T-cell (primary cell): ENCODE results near the gene MAP2K6. TPM values are rescaled to one million over a fixed set of nuclear protein-coding genes. Genes with fewer than 3 reads are reported as not detected.
A peak's percentile ranks its signal among the peaks of the same experiment; 100 is the strongest.

Source experiments
- ATAC-seq, 4 experiments: fragments of 200-7000 bp in 3 of 4; fragments of 150-1000 bp in 1 of 4; cut with Tn5 transposase; replicated peaks in 1 of 4; 1 replicate in 3 of 4; 2 replicates in 1 of 4; pipeline ENCODE4 v1.10.0; 2021; ENCODE audit warnings: moderate library complexity in 3 of 4, mild to moderate bottlenecking in 2 of 4, moderate number of reproducible peaks in 1 of 4
- CTCF ChIA-PET, 2 donors: fragments of 300-600 bp; sonication (Branson Sonifier 250); formaldehyde crosslinking; loops; one replicate each; lab custom pipeline; 2022; ENCODE audit warnings: antibody characterized with exemption in 2 of 2; lab: Charles Lee
- POLR2A ChIA-PET, 2 donors: fragments of 300-600 bp; sonication (Branson Sonifier 250); formaldehyde crosslinking; loops; one replicate each; lab custom pipeline; 2022; ENCODE audit warnings: antibody characterized with exemption in 2 of 2; lab: Charles Lee
- DNase-seq, 35 experiments: peaks; one replicate each; pipeline versions ENCODE4 v3.0.0 to v3.0.0-alpha.2; 2013 to 2023
- H3K27ac ChIP-seq: one replicate; pipeline ENCODE4 v1.5.1; 2013; ENCODE audit warnings: low read length
- H3K27me3 ChIP-seq, 2 experiments: replicated peaks in 1 of 2; 1 replicate in 1 of 2; 2 replicates in 1 of 2; pipeline versions ENCODE4 v1.6.1 to v1.7.0; 2013; ENCODE audit warnings: low read length in 1 of 2, mixed read lengths in 1 of 2; ENCODE audit not compliant: control insufficient read depth in 2 of 2, insufficient read depth in 2 of 2; ENCODE audit errors: extremely low read depth in 1 of 2
- H3K36me3 ChIP-seq, 2 donors: 1 replicate in 1 of 2; 2 replicates in 1 of 2; pipeline versions ENCODE4 v1.6.1 to v1.7.0; 2013; ENCODE audit warnings: low read length in 1 of 2; ENCODE audit not compliant: control insufficient read depth in 2 of 2, insufficient read depth in 1 of 2; ENCODE audit errors: extremely low read depth in 1 of 2
- H3K4me1 ChIP-seq, 2 experiments: 1 replicate in 1 of 2; 2 replicates in 1 of 2; pipeline versions ENCODE4 v1.6.1 to v1.7.0; 2013; ENCODE audit warnings: low read length in 2 of 2, mixed read lengths in 1 of 2; ENCODE audit not compliant: insufficient read depth in 2 of 2, control insufficient read depth in 1 of 2; ENCODE audit errors: extremely low read depth in 1 of 2
- H3K4me3 ChIP-seq, 2 donors: 1 replicate in 1 of 2; 2 replicates in 1 of 2; pipeline versions ENCODE4 v1.5.1 to v1.7.0; 2013; ENCODE audit warnings: mild to moderate bottlenecking in 2 of 2, low read length in 1 of 2, moderate library complexity in 1 of 2; ENCODE audit not compliant: control insufficient read depth in 1 of 2; ENCODE audit errors: extremely low read depth in 1 of 2
- H3K9me3 ChIP-seq: 2 replicates; pipeline ENCODE4 v1.7.0; 2013
- H3K27ac Mint-ChIP-seq, 2 donors: one replicate each; pipeline ENCODE4 v1.8.0; 2020 to 2021; ENCODE audit warnings: mild to moderate bottlenecking in 2 of 2, mixed read lengths in 2 of 2
- H3K27me3 Mint-ChIP-seq, 2 donors: one replicate each; pipeline ENCODE4 v1.8.0; 2021 to 2022; ENCODE audit warnings: mixed read lengths in 2 of 2
- H3K36me3 Mint-ChIP-seq: one replicate; pipeline ENCODE4 v1.8.0; 2021; ENCODE audit warnings: mixed read lengths
- H3K4me1 Mint-ChIP-seq, 3 donors: one replicate each; pipeline ENCODE4 v1.8.0; 2020 to 2022; ENCODE audit warnings: mixed read lengths in 3 of 3, mild to moderate bottlenecking in 1 of 3
- H3K4me3 Mint-ChIP-seq, 3 donors: one replicate each; pipeline ENCODE4 v1.8.0; 2020 to 2022; ENCODE audit warnings: mild to moderate bottlenecking in 3 of 3, mixed read lengths in 3 of 3, moderate library complexity in 3 of 3
- H3K9me3 Mint-ChIP-seq, 3 donors: one replicate each; pipeline ENCODE4 v1.8.0; 2020 to 2022; ENCODE audit warnings: mixed read lengths in 3 of 3
- whole genome bisulfite sequencing: methylation state at CpG from one replicate; pipeline ENCODE4 v1.1.5; 2013; ENCODE audit warnings: missing lambda C conversion rate; ENCODE audit not compliant: insufficient coverage; 5-methylcytosine and 5-hydroxymethylcytosine counted together
- total RNA-seq, 35 experiments: library from RNA in 6 of 35; stranded (reverse) in 6 of 35; fragments of 120-200 nt in 1 of 35; gene quantifications; one replicate each; pipeline versions ENCODE4 v1.2.1 to v1.2.4 and lab custom pipeline; 2013 to 2026

MAP2K6 gene
- total RNA-seq (10 to 100 TPM; 10.4 to 25.1 (median 11.5) TPM), total RNA-seq (lab: John Stamatoyannopoulos, UW) (0.69 to 48.8 (median 27.0) reads per million in 29 experiments)
- total RNA-seq (2013): 17.8 TPM

DNA sequence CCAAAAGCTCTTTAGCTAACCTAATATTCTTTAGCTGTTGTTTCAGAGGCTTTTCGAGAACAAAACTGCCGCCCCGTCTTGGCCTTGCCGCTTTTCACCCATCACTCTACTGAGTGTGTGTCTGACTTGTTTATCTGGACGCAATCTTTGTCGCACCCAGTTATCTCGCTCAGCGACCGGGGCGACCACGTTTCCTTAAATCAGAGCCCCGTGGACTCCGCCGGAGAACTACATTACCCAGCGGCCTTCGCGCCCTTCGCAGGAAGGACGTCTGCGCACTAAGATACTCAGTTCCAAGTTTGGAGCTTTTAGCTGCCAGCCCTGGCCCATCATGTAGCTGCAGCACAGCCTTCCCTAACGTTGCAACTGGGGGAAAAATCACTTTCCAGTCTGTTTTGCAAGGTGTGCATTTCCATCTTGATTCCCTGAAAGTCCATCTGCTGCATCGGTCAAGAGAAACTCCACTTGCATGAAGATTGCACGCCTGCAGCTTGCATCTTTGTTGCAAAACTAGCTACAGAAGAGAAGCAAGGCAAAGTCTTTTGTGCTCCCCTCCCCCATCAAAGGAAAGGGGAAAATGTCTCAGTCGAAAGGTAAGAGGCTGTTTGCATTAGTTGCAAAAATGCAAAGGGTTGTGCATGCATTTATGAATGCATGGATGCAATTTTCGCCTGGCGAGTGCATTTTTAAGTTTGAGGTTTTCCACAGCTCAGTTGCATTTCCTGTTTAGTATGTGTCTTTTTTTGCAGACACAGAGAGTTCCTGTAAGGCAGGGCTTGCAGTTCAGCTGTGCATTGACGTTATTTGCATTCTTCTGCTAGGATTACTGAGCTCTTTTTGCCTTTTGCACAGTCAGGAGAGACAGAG lies at the start of gene MAP2K6:
Gene MAP2K6, plus strand, starts transcription at position 290 of the 867 bp plus-strand sequence. Its CDS starts 288 bp downstream, at position 578.
- Mint-ChIP-seq H3K4me3 (no peak within 1 kb of the TSS), H3K9me3 (no peaks in the 10 kb centered on the region), H3K4me1 (peaks cover 0 to 9% (median 8%) of the 10 kb centered on the region in 3 donors), H3K27ac (no peak within 1 kb of the TSS), H3K36me3 (no peaks in the 10 kb centered on the region), H3K27me3 (no peaks in the 10 kb centered on the region)
- Histone ChIP-seq H3K27ac (peak within 1 kb of the TSS; percentile 37), H3K9me3 (no peaks in the 10 kb centered on the region), H3K4me3 (peak within 1 kb of the TSS; percentile 62 to 64), H3K4me1 (peaks cover 11 to 19% of the 10 kb centered on the region in 2 experiments), H3K27me3 (no peaks in the 10 kb centered on the region), H3K36me3 (no peaks in the 10 kb centered on the region)
- CTCF ChIA-PET: interaction anchor here in 1 of 2 donors (0.5 to 2.2 kb wide), 6 partner anchors 15 to 108 kb away, joined by 3 to 15 read pairs (median 6); partner anchors contain the start of gene ABCA5
- 0% methylated on average over 27 of the region's 27 CpGs for WGBS
- POLR2A ChIA-PET: no interaction called here
- ATAC-seq (peak; percentile 96 to 98 (median 98)), DNase-seq (peak; percentile 61 to 90 (median 80))

DNA sequence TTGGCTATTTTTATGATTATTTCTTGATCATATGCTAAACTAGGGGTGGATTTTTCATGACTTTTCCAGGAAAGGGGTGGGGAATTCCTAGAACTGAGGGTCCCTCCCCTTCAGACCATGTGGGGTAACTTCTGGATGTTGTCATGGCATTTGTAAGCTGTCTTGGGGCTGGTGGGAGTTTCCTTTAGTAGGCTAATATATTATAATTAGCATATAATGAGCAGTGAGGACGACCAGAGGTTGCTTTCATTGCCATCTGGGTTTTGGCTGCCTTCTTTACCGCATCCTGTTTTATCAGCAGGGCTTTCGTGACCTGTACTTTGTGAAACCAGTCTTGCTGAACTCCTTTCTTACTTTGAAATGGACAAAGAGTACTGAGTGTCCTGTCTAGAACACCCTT lies 47.2 kb upstream of the MAP2K6 start:
- DNase-seq: no peak
- H3K27me3 ChIP-seq: peaks cover 0 to 9% of the 10 kb centered on the region in 2 experiments
- peaks cover 22 to 28% of the 10 kb centered on the region in 2 donors for H3K27me3 Mint-ChIP-seq
- no peaks in the 10 kb centered on the region for H3K36me3 ChIP-seq
- no peaks in the 10 kb centered on the region for H3K4me1 Mint-ChIP-seq
- no peak overlapping the region for H3K27ac ChIP-seq
- no peak overlapping the region for H3K4me3 Mint-ChIP-seq
- no peaks in the 10 kb centered on the region for H3K4me1 ChIP-seq
- no peak for ATAC-seq
- H3K9me3 ChIP-seq: no peaks in the 10 kb centered on the region
- CTCF ChIA-PET: no interaction called here
- no peaks in the 10 kb centered on the region for H3K9me3 Mint-ChIP-seq
- POLR2A ChIA-PET: no interaction called here
- no peaks in the 10 kb centered on the region for H3K36me3 Mint-ChIP-seq
- H3K4me3 ChIP-seq: no peak overlapping the region
- no peak overlapping the region for H3K27ac Mint-ChIP-seq
- WGBS: 58% methylated on average over 3 of the region's 3 CpGs

DNA sequence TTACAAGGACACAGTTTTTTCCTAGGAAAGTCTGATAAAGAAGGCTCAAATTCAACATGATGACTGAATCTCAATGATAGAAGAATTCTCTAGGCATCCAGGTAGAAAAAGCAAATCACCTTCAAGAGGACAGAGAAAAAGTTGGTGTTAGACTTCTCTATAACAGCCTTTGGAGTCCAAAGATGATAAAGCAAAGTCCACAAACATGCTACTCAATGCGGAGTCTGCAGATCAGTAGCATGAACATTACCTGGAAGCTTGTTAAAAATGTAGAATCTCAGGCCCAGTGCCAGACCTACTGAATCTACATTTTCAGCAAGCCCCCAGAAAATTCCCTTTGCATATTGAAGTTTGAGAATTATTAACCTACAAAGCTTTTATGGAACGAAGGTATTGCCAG lies 41.4 kb upstream of the MAP2K6 start:
- Mint-ChIP-seq H3K27me3 (peaks cover 17 to 19% of the 10 kb centered on the region in 2 donors), H3K27ac (no peak overlapping the region), H3K36me3 (no peaks in the 10 kb centered on the region), H3K9me3 (no peaks in the 10 kb centered on the region), H3K4me1 (peaks cover 2 to 9% (median 2%) of the 10 kb centered on the region in 3 donors), H3K4me3 (no peak overlapping the region)
- H3K4me3 ChIP-seq: no peak overlapping the region
- ChIA-PET CTCF (no interaction called here), POLR2A (no interaction called here)
- no peak overlapping the region for H3K27ac ChIP-seq
- H3K9me3 ChIP-seq: no peaks in the 10 kb centered on the region
- DNase-seq (no peak), ATAC-seq (no peak)
- peaks cover 0 to 6% of the 10 kb centered on the region in 2 experiments for H3K4me1 ChIP-seq
- no peaks in the 10 kb centered on the region for H3K36me3 ChIP-seq
- 100% methylated on average over 1 of the region's 2 CpGs for WGBS
- H3K27me3 ChIP-seq: peaks cover 0 to 3% of the 10 kb centered on the region in 2 experiments

DNA sequence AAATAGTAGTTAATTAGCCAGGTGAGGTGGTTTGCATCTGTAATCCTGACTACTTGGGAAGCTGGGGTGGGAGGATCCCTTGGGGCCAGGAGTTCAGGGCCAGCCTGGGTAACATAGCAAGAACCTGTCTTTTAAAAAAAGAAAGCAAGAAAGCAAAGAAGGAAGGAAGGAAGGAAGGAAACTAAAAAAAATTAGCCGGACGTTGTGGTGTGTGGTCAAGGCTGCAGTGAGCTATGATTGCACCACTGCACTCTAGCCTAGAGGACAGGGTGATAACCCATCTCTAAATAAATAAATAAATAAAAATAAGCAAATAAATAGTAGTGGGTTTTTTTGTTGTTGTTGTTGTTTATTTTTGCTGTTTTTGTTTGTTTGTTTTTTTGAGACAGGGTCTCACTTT lies 39.3 kb upstream of the MAP2K6 start:
- ATAC-seq: no peak
- Mint-ChIP-seq H3K27ac (no peak overlapping the region), H3K27me3 (peaks cover 4 to 5% of the 10 kb centered on the region in 2 donors), H3K9me3 (no peaks in the 10 kb centered on the region), H3K4me3 (no peak overlapping the region), H3K4me1 (peaks cover 2 to 9% (median 2%) of the 10 kb centered on the region in 3 donors), H3K36me3 (no peaks in the 10 kb centered on the region)
- POLR2A ChIA-PET: interaction anchor here in 1 of 2 donors (0.6 kb wide), 1 partner anchor 129 kb away, joined by 3 read pairs; no protein-coding TSS in a partner anchor
- CTCF ChIA-PET: interaction anchor here in 1 of 2 donors (0.7 kb wide), 1 partner anchor 22 kb away, joined by 3 read pairs; no protein-coding TSS in a partner anchor
- H3K36me3 ChIP-seq: no peaks in the 10 kb centered on the region
- H3K9me3 ChIP-seq: no peaks in the 10 kb centered on the region
- no peak for DNase-seq
- no peak overlapping the region for H3K27ac ChIP-seq
- no peak overlapping the region for H3K4me3 ChIP-seq
- H3K4me1 ChIP-seq: peaks cover 0 to 6% of the 10 kb centered on the region in 2 experiments
- no CpG with 5 or more reads among the region's 2 CpGs for WGBS
- H3K27me3 ChIP-seq: peaks cover 0 to under 1% of the 10 kb centered on the region in 2 experiments

DNA sequence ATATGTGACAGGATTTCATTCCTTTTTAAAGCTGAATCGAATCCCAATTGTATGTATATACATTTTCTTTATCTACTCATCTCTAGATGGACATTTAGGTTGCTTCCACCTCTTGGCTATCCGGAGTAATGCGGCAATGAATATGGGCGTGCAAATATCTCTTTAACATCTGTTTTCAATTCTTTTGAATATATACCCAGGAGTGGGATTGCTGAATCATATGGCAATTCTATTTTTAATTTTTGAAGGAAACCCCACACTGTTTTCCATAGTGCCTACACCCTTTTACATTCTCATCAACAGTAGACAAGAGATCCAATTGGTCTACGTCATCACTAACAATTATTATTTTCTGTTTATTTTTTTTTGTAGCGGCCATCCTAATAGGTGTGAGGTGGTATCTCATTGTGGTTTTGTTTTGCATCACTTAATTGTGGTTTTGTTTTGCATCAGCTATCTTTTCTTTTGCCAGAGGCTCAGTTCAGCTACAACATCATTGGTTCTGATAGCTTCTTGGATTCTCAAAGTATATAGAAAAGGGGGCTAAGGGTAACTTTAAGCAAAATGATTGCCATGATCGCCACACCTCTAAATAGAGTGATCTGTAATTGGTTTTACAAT lies 25.6 kb upstream of the MAP2K6 start:
- peaks cover 16 to 18% of the 10 kb centered on the region in 2 donors for H3K27me3 Mint-ChIP-seq
- H3K27me3 ChIP-seq: peaks cover 0 to 8% of the 10 kb centered on the region in 2 experiments
- no peaks in the 10 kb centered on the region for H3K4me1 Mint-ChIP-seq
- H3K4me1 ChIP-seq: no peaks in the 10 kb centered on the region
- H3K4me3 ChIP-seq: no peak overlapping the region
- ATAC-seq: no peak
- no peaks in the 10 kb centered on the region for H3K9me3 ChIP-seq
- H3K9me3 Mint-ChIP-seq: no peaks in the 10 kb centered on the region
- ChIA-PET CTCF (no interaction called here), POLR2A (no interaction called here)
- DNase-seq: no peak
- H3K4me3 Mint-ChIP-seq: no peak overlapping the region
- H3K36me3 Mint-ChIP-seq: no peaks in the 10 kb centered on the region
- no CpG with 5 or more reads among the region's 7 CpGs for WGBS
- no peak overlapping the region for H3K27ac ChIP-seq
- no peaks in the 10 kb centered on the region for H3K36me3 ChIP-seq
- H3K27ac Mint-ChIP-seq: no peak overlapping the region

DNA sequence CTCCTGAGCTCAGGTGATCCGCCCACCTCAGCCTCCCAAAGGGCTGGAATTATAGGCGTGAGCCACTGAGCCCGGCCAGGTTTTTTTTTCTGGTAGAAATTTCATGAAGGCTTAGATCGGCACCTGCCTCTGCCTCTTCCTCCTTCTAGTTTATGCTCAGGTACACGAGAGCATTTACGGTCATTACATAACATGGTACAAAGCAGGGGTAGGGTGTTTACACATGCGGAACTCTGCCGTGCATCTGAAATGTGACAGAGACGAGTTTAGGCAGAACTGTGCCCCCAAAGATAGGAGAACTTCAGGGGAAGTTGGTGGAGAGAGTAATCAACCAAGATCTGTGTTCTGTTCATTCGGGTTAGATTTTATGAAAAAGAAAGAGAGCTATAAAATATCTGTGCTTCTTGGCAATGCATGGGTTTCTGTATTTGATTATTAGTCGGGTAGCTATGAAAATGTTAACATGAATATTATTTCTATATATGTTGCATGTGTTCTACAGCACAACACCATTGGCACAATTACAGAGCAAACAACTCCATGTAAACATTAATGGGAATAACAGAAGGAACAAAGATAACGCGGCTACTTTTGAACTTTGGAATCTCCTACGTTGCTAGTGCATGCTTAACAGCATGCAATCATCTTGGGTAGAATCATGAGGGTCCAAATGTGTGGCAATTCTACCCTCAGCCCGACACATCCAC lies 23.5 kb upstream of the MAP2K6 start:
- peaks cover 0 to 10% of the 10 kb centered on the region in 2 experiments for H3K27me3 ChIP-seq
- no peaks in the 10 kb centered on the region for H3K36me3 Mint-ChIP-seq
- H3K27me3 Mint-ChIP-seq: peaks cover 16 to 18% of the 10 kb centered on the region in 2 donors
- 86% methylated on average over 8 of the region's 15 CpGs for WGBS
- no peaks in the 10 kb centered on the region for H3K36me3 ChIP-seq
- H3K9me3 Mint-ChIP-seq: no peaks in the 10 kb centered on the region
- ATAC-seq (no peak), DNase-seq (no peak)
- no peaks in the 10 kb centered on the region for H3K4me1 ChIP-seq
- H3K4me3 ChIP-seq: no peak overlapping the region
- CTCF ChIA-PET: no interaction called here
- no peak overlapping the region for H3K27ac ChIP-seq
- H3K27ac Mint-ChIP-seq: no peak overlapping the region
- no peaks in the 10 kb centered on the region for H3K9me3 ChIP-seq
- no peak overlapping the region for H3K4me3 Mint-ChIP-seq
- POLR2A ChIA-PET: no interaction called here
- H3K4me1 Mint-ChIP-seq: peaks cover 0 to 4% (median 2%) of the 10 kb centered on the region in 3 donors
